ENCODE results near the gene SIGLEC11.
"Not testable (repeated sequence)": the region's sequence is repeated elsewhere in the genome, so short reads cannot be mapped to it uniquely, and the experiment has no call there.

Gene SIGLEC11

DNA sequence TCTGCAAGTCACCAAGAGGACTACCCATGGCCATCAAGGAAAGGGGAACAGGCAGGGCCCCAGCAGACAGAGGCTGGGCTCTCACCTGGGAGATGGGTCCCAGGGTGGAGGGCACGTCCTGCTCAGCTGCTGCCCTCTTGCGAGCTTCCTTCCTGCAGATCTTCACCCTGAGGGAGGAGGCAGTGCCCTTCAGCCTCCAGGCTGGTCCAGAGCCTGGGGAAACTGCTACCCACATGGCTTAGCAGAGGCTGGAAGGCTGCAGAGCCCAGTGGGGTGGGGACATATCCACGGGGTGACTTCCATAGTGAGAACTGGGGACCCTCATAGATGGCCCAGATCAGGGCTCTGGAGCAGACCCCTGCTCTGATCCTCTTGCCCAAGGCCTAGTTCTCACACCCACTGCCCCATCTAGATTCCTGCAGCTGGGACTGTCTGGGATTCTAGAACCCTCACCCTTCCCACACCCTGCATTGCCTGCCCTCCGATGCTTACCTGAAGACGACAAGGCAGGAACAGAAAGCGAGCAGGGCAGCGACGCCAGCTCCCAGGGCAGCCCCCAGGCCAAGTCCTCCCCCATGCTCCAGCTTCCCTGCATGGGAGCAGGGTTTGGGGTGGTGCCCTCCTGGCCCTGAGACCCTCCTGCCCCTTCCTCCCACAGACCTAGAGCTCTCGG lies 9.0 kb downstream of the SIGLEC11 start:
- no peak for DNase-seq (ENCODE audit: low read depth in 2 of 2)

DNA sequence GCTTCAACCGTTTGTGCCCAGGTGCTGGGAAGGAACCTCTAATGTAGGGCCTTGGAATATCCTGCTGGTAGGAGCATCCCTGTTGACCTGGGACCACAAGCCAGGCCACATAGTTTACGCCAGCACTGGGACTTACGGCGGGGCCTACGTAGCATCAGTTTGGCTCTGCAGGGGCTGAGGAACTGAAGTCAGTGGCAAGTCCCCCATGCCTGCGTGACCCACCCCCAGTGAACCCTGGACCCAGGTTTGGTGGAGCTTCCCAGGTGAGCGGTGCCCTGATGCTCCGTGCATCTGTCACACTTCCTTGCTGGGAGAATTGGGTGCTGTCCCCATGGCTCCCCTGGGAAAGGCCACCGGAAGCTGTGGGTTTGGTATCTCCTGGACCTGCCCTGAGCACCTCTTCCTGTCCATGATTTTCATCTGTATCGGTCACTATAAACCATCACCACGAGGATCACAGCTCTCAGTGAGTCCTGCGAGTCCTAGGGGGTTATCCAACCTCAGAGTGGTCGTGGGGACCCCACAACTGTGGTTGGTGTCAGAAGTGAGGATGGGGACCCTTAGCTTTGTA lies 9.9 kb downstream of the SIGLEC11 start:
- DNase-seq (ENCODE audit: low read depth in 2 of 2) = no peak

GRCh38 chr19:49950590-49950948 lies 10.4 kb downstream of the SIGLEC11 start:
- no peak for DNase-seq (ENCODE audit: low read depth in 2 of 2)

GRCh38 chr19:49949742-49950589 lies 11.0 kb downstream of the SIGLEC11 start:
- DNase-seq (ENCODE audit: low read depth in 2 of 2) = no peak

GRCh38 chr19:49946415-49946814 lies 14.6 kb downstream of the SIGLEC11 start:
- no peak for DNase-seq (ENCODE audit: low read depth in 2 of 2)

GRCh38 chr19:49944567-49944966 lies 16.4 kb downstream of the SIGLEC11 start:
- DNase-seq (ENCODE audit: low read depth in 2 of 2) = not testable (repeated sequence)

- no peak for DNase-seq (ENCODE audit: low read depth in 2 of 2)
These were observed 20.5 kb downstream of the SIGLEC11 start for GRCh38 chr19:49940482-49940791.

GRCh38 chr19:49939721-49940481 lies 21.1 kb downstream of the SIGLEC11 start:
- no peak for DNase-seq (ENCODE audit: low read depth in 2 of 2)

GRCh38 chr19:49938662-49939061 lies 22.3 kb downstream of the SIGLEC11 start:
- no peak for DNase-seq (ENCODE audit: low read depth in 2 of 2)

- peak; percentile 58 to 78 for DNase-seq (ENCODE audit: low read depth in 2 of 2)
These were observed 23.1 kb downstream of the SIGLEC11 start for GRCh38 chr19:49937750-49938381.

- DNase-seq (ENCODE audit: low read depth in 2 of 2) = no peak
These were observed 24.4 kb downstream of the SIGLEC11 start for GRCh38 chr19:49936549-49936948.

- no peak for DNase-seq (ENCODE audit: low read depth in 2 of 2)
These were observed 27.3 kb downstream of the SIGLEC11 start for GRCh38 chr19:49933643-49934042.

DNA sequence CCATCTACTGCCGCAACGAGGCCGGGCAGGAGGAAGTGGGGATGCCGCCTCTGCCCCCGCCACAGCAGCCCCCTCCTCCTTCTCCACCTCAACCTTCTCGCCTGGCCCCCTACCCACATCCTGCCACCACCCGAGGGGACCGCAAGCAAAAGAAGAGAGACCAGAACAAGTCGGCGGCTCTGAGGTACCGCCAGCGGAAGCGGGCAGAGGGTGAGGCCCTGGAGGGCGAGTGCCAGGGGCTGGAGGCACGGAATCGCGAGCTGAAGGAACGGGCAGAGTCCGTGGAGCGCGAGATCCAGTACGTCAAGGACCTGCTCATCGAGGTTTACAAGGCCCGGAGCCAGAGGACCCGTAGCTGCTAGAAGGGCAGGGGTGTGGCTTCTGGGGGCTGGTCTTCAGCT lies 28.2 kb downstream of the SIGLEC11 start:
- no peak for DNase-seq (ENCODE audit: low read depth in 2 of 2)

DNA sequence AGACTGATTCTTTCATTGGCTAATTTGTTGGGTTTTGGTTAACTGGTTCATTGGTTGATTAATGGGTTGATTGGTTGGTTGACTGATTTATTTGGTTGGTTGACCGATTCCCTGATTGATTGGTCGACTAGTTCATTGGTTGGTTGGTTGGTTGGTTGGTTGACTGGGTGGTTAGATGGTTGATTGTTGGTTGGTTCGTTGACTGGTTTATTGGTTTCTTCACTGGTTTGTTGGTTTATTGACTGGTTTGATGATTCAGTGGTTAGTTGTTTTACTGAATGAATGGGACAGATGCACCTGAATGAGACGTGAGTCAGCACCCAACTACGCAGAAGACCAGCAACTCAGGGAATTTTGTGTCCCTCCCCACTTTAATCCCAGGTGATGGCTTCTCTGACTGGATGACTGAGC lies 28.9 kb downstream of the SIGLEC11 start:
- DNase-seq (ENCODE audit: low read depth in 2 of 2) = no peak

GRCh38 chr19:49931293-49932040 lies 29.5 kb downstream of the SIGLEC11 start:
- no peak for DNase-seq (ENCODE audit: low read depth in 2 of 2)

DNA sequence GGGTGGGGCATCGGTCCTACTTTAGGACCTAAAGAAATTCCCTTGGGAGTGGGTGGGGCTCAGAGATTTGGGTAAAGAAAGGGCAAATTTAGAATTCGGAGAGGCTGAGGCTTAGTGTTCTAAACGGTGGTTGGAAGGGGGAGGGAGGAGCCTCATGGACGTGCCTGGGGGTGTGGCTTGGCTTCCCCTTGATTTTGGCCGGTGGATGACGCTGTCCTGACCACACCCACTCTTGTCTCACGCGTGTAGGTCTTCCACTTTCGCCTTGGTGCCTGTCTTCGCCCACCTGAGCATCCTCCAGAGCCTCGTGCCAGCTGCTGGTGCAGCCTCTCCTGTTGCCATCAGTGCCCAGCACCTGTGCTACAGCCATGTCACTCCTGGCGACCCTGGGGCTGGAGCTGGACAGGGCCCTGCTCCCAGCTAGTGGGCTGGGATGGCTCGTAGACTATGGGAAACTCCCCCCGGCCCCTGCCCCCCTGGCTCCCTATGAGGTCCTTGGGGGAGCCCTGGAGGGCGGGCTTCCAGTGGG lies 30.4 kb downstream of the SIGLEC11 start:
- DNase-seq (ENCODE audit: low read depth in 2 of 2) = no peak

GRCh38 chr19:49929611-49930482 lies 31.1 kb downstream of the SIGLEC11 start:
- DNase-seq (ENCODE audit: low read depth in 2 of 2) = peak; percentile 87 to 91

GRCh38 chr19:49929121-49929610 lies 31.8 kb downstream of the SIGLEC11 start, which contains the start of the genes ATF5 and NUP62:
TSS of gene ATF5 (plus strand) at chr19:49929205. CDS start at chr19:49930851, 1,646 bp downstream.
TSS of gene NUP62 (minus strand) at chr19:49929504. CDS start at chr19:49909807, 19,697 bp downstream.
- peak; percentile 86 to 91 for DNase-seq (ENCODE audit: low read depth in 2 of 2)

DNA sequence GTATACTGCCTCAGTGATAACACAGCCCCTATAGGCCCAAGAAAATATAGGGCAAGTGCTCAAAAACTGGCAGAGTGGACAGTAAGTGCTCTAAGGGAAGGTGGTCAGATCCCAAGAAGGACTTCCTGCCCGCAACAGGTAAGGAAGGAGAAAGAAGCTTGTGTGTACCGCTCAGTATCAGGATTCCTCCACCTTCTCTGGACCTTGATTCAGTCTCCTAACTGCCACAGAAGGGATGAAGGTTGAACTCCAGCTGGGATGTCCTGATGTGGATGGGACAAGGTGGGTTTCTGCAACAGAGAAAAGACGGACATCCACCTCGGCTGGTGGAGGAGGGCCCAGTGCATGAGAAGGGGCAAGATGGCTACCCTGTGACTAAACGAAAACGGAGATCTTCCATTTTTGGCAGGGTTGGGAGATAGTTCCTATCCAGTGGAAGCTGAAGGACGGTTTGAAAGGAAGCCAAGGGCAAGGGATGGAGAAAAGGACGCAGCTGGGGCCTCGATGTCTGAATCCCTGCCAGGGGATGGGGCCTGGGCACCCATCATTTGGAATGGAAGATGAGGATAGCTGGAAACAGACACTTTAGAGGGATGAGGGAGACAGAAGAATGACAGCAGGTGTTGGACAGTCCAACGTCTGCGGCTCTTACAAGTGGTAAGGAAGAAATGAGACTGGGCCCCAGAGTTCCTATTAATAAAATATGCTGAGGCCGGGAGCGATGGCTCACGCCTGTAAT lies 33.3 kb downstream of the SIGLEC11 start:
- DNase-seq (ENCODE audit: low read depth in 2 of 2) = no peak

Data from stimulated activated CD4-positive, alpha-beta T cell treated with anti-CD3 and anti-CD28 coated beads, Interleukin-12 subunit alpha, Interleukin-12 subunit beta, amount 100 ng/mL, for 24 hours (primary cell).